Osteoblast (primary cell): ENCODE results near the gene ADGRG6. TPM values are rescaled to one million over a fixed set of nuclear protein-coding genes. Genes with fewer than 3 reads are reported as not detected.

ENCODE experiments used
- DNase-seq: peaks from one replicate; pipeline ENCODE4 v3.0.0; 2011; ENCODE audit warnings: low spot score, mixed read lengths; ENCODE audit not compliant: insufficient read length; ENCODE audit errors: missing footprints
- H2AFZ ChIP-seq: 2 replicates; pipeline ENCODE4 v1.6.0; 2011; ENCODE audit warnings: mild to moderate bottlenecking, low read length
- H3K27ac ChIP-seq: 2 replicates; pipeline ENCODE4 v1.5.1; 2011; ENCODE audit warnings: mild to moderate bottlenecking, low read depth, low read length, moderate library complexity
- H3K27me3 ChIP-seq: 2 replicates; pipeline ENCODE4 v1.6.0; 2012; ENCODE audit warnings: mild to moderate bottlenecking, control low read depth, inconsistent platforms, low read length, moderate library complexity; ENCODE audit not compliant: insufficient read depth
- H3K36me3 ChIP-seq: 2 replicates; pipeline ENCODE4 v1.5.1; 2011; ENCODE audit warnings: mild to moderate bottlenecking, low read length, control low read depth, moderate library complexity; ENCODE audit not compliant: insufficient read depth
- H3K4me1 ChIP-seq: 2 replicates; pipeline ENCODE4 v1.5.1; 2011; ENCODE audit warnings: mild to moderate bottlenecking, low read length, control low read depth, moderate library complexity; ENCODE audit not compliant: insufficient read depth
- H3K4me2 ChIP-seq: 2 replicates; pipeline ENCODE4 v1.6.0; 2011; ENCODE audit warnings: mild to moderate bottlenecking, low read length; ENCODE audit not compliant: insufficient read depth
- H3K4me3 ChIP-seq: fragments of 200-600 bp; sonication (generic); 3 replicates; pipeline ENCODE4 v1.5.1; 2012; ENCODE audit warnings: mild to moderate bottlenecking, low read length, inconsistent platforms; ENCODE audit not compliant: insufficient read depth
- H3K79me2 ChIP-seq: 2 replicates; pipeline ENCODE4 v1.6.0; 2012; ENCODE audit warnings: mild to moderate bottlenecking, low read length, control low read depth, inconsistent platforms; ENCODE audit not compliant: insufficient read depth
- H3K9me3 ChIP-seq: 2 replicates; pipeline ENCODE4 v1.5.1; 2011; ENCODE audit warnings: low read depth, low read length, control low read depth
- H4K20me1 ChIP-seq: 2 replicates; pipeline ENCODE4 v1.6.0; 2012; ENCODE audit warnings: mild to moderate bottlenecking, low read length, control low read depth; ENCODE audit not compliant: insufficient read depth
- total RNA-seq: library from RNA; depleted of rRNA; stranded (reverse); fragments of >200 nt; gene quantifications from 2 replicates; pipeline ENCODE4 v1.2.3, GENCODE V29; 2012
- TF ChIP-seq, protein P1 (sequence below): IDR thresholded peaks from 2 replicates; pipeline ENCODE4 v1.5.1; 2011; ENCODE audit warnings: mild to moderate bottlenecking, low read depth, low read length, moderate library complexity; ENCODE audit errors: extremely low read depth

ADGRG6 gene
- total RNA-seq, 1 donor, result 0.36 TPM

DNA sequence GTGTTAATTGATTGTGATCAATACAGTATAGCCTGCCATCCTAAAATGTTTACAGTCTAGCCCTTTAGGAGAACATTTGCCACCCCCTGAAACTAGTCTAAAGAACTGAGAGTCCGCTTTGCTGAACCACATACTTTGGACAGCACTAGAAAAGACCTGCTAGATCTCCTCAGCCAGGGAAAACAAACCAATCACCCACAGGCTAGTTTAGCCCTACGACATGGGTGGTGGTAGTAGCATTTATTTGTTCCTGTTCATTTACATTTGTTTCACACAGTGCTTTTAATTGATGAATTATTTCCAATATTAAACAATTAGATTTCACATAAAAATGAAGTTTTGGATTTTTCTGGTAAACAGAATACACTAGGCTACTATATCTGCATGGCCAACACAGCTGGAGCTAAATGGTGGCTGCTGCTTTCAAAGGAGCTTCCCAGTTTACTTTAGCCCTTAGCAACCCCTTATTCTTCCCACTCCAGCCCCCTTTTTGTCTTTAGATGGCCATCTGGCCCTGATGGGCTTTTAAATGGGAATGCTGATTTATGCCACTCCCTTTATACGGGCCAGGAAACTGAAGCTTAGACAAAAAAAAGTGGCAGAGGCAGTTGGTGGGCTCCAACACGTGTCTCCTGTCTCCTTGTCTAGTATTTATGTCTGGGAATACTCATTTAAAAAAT, 72.4 kb downstream of the ADGRG6 start:
- H4K20me1 ChIP-seq, result no peaks in the 10 kb centered on the region
- peaks cover 30% of the 10 kb centered on the region for H3K4me1 ChIP-seq
- TF ChIP-seq, protein P1, sequence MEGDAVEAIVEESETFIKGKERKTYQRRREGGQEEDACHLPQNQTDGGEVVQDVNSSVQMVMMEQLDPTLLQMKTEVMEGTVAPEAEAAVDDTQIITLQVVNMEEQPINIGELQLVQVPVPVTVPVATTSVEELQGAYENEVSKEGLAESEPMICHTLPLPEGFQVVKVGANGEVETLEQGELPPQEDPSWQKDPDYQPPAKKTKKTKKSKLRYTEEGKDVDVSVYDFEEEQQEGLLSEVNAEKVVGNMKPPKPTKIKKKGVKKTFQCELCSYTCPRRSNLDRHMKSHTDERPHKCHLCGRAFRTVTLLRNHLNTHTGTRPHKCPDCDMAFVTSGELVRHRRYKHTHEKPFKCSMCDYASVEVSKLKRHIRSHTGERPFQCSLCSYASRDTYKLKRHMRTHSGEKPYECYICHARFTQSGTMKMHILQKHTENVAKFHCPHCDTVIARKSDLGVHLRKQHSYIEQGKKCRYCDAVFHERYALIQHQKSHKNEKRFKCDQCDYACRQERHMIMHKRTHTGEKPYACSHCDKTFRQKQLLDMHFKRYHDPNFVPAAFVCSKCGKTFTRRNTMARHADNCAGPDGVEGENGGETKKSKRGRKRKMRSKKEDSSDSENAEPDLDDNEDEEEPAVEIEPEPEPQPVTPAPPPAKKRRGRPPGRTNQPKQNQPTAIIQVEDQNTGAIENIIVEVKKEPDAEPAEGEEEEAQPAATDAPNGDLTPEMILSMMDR, result no peak
- peak overlapping the region; percentile 75 for H3K27ac ChIP-seq
- no peaks in the 10 kb centered on the region for H3K27me3 ChIP-seq
- H3K4me3 ChIP-seq, result no peak overlapping the region
- H3K79me2 ChIP-seq, result no peaks in the 10 kb centered on the region
- no peak overlapping the region for H3K4me2 ChIP-seq
- H3K36me3 ChIP-seq, result no peaks in the 10 kb centered on the region
- no peaks in the 10 kb centered on the region for H3K9me3 ChIP-seq
- DNase-seq, result no peak
- peak overlapping the region; percentile 23 for H2AFZ ChIP-seq

DNA sequence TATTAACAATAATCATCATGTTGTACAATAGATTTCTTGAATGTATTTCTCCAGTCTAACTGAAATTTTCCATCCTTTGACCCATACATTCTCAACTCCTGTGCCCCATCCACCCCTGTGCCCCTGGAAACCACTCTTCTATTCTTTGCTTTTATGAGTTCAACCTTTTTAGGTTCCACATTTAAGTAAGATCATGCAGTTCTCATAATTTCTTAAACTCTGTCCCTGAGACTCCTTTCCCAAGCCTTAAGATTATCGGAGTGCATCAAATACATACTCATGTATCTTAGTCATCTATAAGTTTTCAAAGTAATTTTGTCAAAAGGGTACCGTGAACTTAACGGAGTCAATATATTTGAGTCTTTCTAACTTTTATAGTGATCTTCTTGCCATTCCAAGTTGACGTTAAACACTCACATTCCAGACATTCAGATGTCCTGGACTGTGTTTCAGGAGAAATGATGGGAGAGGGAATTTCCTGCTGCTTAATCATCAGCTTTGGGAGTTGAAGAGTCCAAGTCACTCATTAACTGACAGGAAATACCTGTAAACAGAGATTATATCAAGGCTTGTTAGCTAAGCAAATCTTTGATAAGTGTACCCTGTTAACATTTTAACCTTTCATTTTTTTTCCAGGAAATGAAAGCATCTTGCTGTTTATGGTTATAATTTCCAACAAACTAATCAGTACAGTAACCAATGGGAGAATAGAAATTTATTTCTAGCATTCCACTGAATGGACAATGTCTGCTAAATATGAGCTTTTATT, 73.3 kb downstream of the ADGRG6 start:
- DNase-seq, result peak; percentile 60
- Histone ChIP-seq H3K4me1 (peaks cover 30% of the 10 kb centered on the region), H3K27me3 (no peaks in the 10 kb centered on the region), H3K4me2 (peak overlapping the region; percentile 24), H2AFZ (no peak overlapping the region), H3K9me3 (no peaks in the 10 kb centered on the region), H4K20me1 (no peaks in the 10 kb centered on the region), H3K4me3 (no peak overlapping the region), H3K79me2 (no peaks in the 10 kb centered on the region), H3K36me3 (no peaks in the 10 kb centered on the region), H3K27ac (peak overlapping the region; percentile 75)
- TF ChIP-seq, protein P1, result no peak

DNA sequence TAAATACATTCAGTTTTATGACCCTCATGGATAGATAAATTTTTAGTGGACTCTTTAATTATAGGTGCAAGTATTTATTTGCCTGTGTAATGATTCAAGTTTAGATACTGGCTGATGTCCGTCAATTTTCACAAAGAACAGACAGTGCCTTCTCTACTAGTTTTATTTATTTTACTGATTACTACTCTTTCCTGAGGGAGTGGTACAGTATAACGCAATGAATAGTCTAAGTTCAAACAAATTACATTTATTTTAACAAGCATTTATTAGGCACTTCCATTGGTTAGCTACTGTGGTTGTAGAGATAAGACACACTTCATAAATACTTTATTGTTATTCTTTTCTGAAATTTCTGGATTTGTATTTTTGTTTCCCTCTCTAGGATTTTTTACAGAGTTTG, 74.3 kb downstream of the ADGRG6 start:
- Histone ChIP-seq H3K9me3 (no peaks in the 10 kb centered on the region), H3K4me2 (no peak overlapping the region), H3K27me3 (no peaks in the 10 kb centered on the region), H3K4me3 (no peak overlapping the region), H3K27ac (no peak overlapping the region), H2AFZ (no peak overlapping the region), H3K4me1 (peaks cover 30% of the 10 kb centered on the region), H3K79me2 (no peaks in the 10 kb centered on the region), H4K20me1 (no peaks in the 10 kb centered on the region), H3K36me3 (no peaks in the 10 kb centered on the region)
- DNase-seq, result no peak
- TF ChIP-seq, protein P1, result no peak

DNA sequence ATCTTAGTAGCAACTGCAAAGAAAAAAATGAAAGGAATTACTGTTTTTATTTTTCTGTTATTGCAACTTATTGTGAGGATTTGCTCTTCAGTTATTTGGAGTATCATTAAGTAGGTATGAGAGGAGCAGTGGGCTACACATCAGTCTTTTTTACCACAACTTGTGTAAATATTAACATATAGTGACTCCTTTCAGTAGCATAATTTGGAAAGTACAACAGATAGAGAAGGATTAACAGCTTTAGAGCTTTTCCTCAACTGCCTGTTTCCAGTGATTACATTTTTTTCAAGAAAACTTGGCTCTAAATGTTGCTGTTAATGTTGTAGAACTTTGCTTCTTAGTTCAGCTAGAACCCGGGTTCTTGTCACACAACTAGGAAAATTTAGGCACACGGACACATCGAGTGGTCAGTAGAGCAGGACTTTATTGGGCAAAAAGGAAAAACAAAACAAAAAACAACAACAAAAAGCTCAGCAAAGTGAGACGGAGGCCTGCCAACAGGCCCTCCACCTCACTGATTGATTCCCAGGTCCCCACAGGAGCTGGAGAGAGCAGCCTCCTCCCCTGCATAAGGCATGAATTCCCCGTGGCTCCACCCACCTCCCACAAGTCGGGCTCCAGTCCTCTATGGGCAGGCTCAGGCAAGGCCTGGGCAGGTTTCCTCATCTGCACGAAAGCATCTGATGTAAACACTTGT, 75.1 kb downstream of the ADGRG6 start:
- H3K4me1 ChIP-seq, result peaks cover 34% of the 10 kb centered on the region
- no peak overlapping the region for H3K4me2 ChIP-seq
- H3K36me3 ChIP-seq, result no peaks in the 10 kb centered on the region
- H3K4me3 ChIP-seq, result no peak overlapping the region
- H3K27me3 ChIP-seq, result no peaks in the 10 kb centered on the region
- TF ChIP-seq, protein P1, result no peak
- H3K27ac ChIP-seq, result no peak overlapping the region
- no peaks in the 10 kb centered on the region for H3K9me3 ChIP-seq
- no peak for DNase-seq
- H3K79me2 ChIP-seq, result no peaks in the 10 kb centered on the region
- H2AFZ ChIP-seq, result peak overlapping the region; percentile 34
- H4K20me1 ChIP-seq, result no peaks in the 10 kb centered on the region
